ENCODE measurements around the gene B9D1. TPM values are rescaled to one million over a fixed set of nuclear protein-coding genes. Genes with fewer than 3 reads are reported as not detected.

B9D1 gene
- total and polyA plus RNA-seq, 9 of the 15 experiments (the other 6 are each of a cell fraction or from before 2014, with no cell fraction given) = 8.9 to 28.0 (median 17.9) TPM

DNA sequence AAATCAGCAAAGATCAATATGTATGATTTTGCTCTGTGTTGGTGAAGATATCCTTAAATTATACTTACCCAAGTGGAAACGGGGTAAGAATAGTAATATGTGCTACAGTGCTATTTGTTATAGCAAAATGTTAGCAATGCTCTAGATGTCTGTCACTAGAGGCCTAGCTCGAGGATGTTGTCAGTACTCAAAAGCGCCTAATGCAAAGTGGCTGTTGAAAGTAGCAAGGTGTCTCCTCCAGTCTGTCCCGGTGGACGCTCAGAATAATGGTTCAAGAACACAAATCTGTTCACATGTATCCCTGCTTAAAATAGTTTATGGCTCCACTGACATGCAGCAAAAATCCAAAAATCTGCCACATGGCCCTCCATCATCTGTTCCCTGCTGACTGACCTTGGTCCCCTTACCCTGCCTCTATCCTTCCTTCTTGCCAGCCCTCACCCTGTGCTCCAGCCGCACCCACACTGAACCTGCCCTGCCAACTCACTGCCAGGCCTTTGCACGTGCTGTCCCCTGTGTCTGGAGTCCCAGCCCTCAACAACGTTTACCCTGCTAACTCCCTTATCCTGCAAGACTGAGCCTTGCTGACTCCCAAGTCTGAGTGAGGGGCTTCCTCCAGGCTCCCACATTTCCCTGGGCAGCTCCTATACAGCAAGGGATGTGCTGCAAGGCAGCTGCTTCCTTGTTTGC, 38.9 kb upstream of the B9D1 start:
- 3% methylated on average over 7 of the region's 8 CpGs for WGBS (ENCODE audit: insufficient coverage, low coverage, missing lambda C conversion rate)
- ChIA-PET POLR2A (no interaction called here), CTCF (ENCODE audit: low intra/inter-chr PET ratio) (no interaction called here)
- DNase-seq (ENCODE audit: extremely low read depth in 1 of 4, low spot score in 3 of 4) = no peak
- in situ Hi-C loops (cut with MboI) (no loop called here), intact Hi-C loops (cut with micrococcal nuclease) (no loop called here)
- H3K27me3 ChIP-seq (ENCODE audit: control insufficient read depth in 2 of 2, insufficient read depth in 2 of 2, low read length in 2 of 2) = peaks cover 0 to 15% of the 10 kb centered on the region in 2 experiments; a peak in 1 of 5 replicates
- TF ChIP-seq, protein P1, sequence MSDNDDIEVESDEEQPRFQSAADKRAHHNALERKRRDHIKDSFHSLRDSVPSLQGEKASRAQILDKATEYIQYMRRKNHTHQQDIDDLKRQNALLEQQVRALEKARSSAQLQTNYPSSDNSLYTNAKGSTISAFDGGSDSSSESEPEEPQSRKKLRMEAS (CRISPR knock-in tag; IDR thresholded peaks at IDR 0.05) = no peak
- TF ChIP-seq ZNF507 (tag; conservative IDR thresholded peaks at IDR 0.05) (no peak), ZNF586 (CRISPR knock-in tag; conservative IDR thresholded peaks at IDR 0.05) (no peak), ZNF239 (CRISPR knock-in tag; IDR thresholded peaks at IDR 0.05) (no peak)
- no TSS peak for BruUV-seq (replicated peaks)
- H3K27ac ChIP-seq (ENCODE audit: extremely low read depth, low read depth, low read length) = no peak overlapping the region
- H3K4me2 ChIP-seq (ENCODE audit: insufficient read depth, low read length) = no peak overlapping the region
- H3K9me1 ChIP-seq (ENCODE audit: control insufficient read depth, insufficient read depth, low read length) = no peaks in the 10 kb centered on the region
- no peak for FAIRE-seq
- no peak overlapping the region for H3K9ac ChIP-seq (ENCODE audit: insufficient read depth in 1 of 2, low read depth in 2 of 2, low read length in 2 of 2)
- no peaks in the 10 kb centered on the region; a peak in 1 of 5 replicates for H3K4me1 ChIP-seq (replicated peaks in 1 of 2; ENCODE audit: control insufficient read depth in 2 of 2, insufficient read depth in 2 of 2, low read length in 2 of 2)
- no peak overlapping the region for H3K4me3 ChIP-seq
- no peak for ATAC-seq
- H2AFZ ChIP-seq (ENCODE audit: low read depth, low read length) = no peak overlapping the region
- no peaks in the 10 kb centered on the region for H3K36me3 ChIP-seq (ENCODE audit: control insufficient read depth, insufficient read depth, low read length)
- no peaks in the 10 kb centered on the region for H3K9me3 ChIP-seq (replicated peaks; ENCODE audit: control insufficient read depth, insufficient read depth, low read depth, low read length)
- H3K79me2 ChIP-seq (ENCODE audit: control insufficient read depth, insufficient read depth, low read length) = no peaks in the 10 kb centered on the region
- no peaks in the 10 kb centered on the region for H4K20me1 ChIP-seq (replicated peaks; ENCODE audit: control insufficient read depth, insufficient read depth, low read length)

DNA sequence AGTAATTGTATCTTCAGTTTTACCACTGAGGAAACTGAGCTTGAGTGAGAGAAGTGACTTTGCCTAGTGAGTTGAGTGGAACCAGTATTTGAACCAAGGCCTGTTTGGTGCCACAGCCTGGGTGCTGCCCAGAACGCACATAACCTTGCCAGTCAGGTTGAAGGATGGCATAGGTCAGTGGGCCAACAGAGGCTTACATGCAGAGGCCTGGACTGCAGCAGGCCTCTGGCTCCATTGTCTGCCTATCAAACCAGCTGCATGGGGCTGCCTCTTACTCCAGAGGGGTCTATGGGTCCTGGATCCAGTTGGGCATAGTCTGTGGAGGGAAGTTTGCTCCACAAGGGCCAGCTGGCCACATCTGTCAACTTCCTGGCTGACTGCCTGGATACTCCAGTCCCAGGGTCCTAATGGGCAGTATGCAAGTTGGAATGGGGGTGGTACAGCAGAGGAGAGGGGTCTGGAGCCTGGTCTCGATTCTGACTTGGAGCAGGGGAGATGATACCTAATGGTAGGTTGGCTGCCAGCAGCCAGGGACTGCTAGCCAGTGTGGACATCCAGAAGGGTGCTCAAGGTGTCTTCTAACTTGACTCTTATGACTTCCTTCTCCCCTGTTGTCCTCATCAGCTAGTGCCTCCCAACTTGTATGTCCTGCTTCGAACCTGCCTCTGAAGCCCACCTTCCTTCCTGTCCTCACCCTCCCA, 37.4 kb upstream of the B9D1 start:
- H4K20me1 ChIP-seq (replicated peaks; ENCODE audit: control insufficient read depth, insufficient read depth, low read length) = no peaks in the 10 kb centered on the region
- intact Hi-C loops (cut with micrococcal nuclease) (no loop called here), in situ Hi-C loops (cut with MboI) (no loop called here)
- H3K4me3 ChIP-seq = no peak overlapping the region
- no peak overlapping the region for H3K4me2 ChIP-seq (ENCODE audit: insufficient read depth, low read length)
- no peak for TF ChIP-seq ZNF696 (CRISPR knock-in tag; conservative IDR thresholded peaks at IDR 0.05)
- TF ChIP-seq SMAD4 (CRISPR knock-in tag; conservative IDR thresholded peaks at IDR 0.05) = no peak
- no peak overlapping the region for H2AFZ ChIP-seq (ENCODE audit: low read depth, low read length)
- H3K27ac ChIP-seq (ENCODE audit: extremely low read depth, low read depth, low read length) = no peak overlapping the region
- H3K4me1 ChIP-seq (replicated peaks in 1 of 2; ENCODE audit: control insufficient read depth in 2 of 2, insufficient read depth in 2 of 2, low read length in 2 of 2) = no peaks in the 10 kb centered on the region
- no peaks in the 10 kb centered on the region for H3K36me3 ChIP-seq (ENCODE audit: control insufficient read depth, insufficient read depth, low read length)
- DNase-seq (ENCODE audit: extremely low read depth in 1 of 4, low spot score in 3 of 4) (no peak), FAIRE-seq (no peak), ATAC-seq (no peak)
- 17% methylated on average over 2 of the region's 3 CpGs for WGBS (ENCODE audit: insufficient coverage, low coverage, missing lambda C conversion rate)
- no peak overlapping the region for H3K9ac ChIP-seq (ENCODE audit: insufficient read depth in 1 of 2, low read depth in 2 of 2, low read length in 2 of 2)
- ChIA-PET POLR2A (no interaction called here), CTCF (ENCODE audit: low intra/inter-chr PET ratio) (no interaction called here)
- no peaks in the 10 kb centered on the region for H3K9me1 ChIP-seq (ENCODE audit: control insufficient read depth, insufficient read depth, low read length)
- BruUV-seq (replicated peaks) = no TSS peak
- H3K27me3 ChIP-seq (ENCODE audit: control insufficient read depth in 2 of 2, insufficient read depth in 2 of 2, low read length in 2 of 2) = peaks cover 0 to 15% of the 10 kb centered on the region in 2 experiments; a peak in 1 of 5 replicates
- H3K9me3 ChIP-seq (replicated peaks; ENCODE audit: control insufficient read depth, insufficient read depth, low read depth, low read length) = no peaks in the 10 kb centered on the region
- H3K79me2 ChIP-seq (ENCODE audit: control insufficient read depth, insufficient read depth, low read length) = no peaks in the 10 kb centered on the region

All from K562 (cell line).